ENCODE data around the gene CARMIL3. TPM values are rescaled to one million over a fixed set of nuclear protein-coding genes. Genes with fewer than 3 reads are reported as not detected.

The CARMIL3 gene
- total RNA-seq, 2 experiments from 2014 or later = 0.21 to 0.32 TPM

- Histone ChIP-seq H3K4me3 (ENCODE audit: low read depth, low read length, poor library complexity, severe bottlenecking) (no peak overlapping the region), H2AFZ (ENCODE audit: low read length) (no peak overlapping the region), H3K9me3 (ENCODE audit: low read length) (no peaks in the 10 kb centered on the region), H3K4me1 (ENCODE audit: insufficient read depth, low read length, poor library complexity, severe bottlenecking) (peaks cover 26% of the 10 kb centered on the region), H3K4me2 (ENCODE audit: low read length) (no peak overlapping the region), H3K36me3 (ENCODE audit: insufficient read depth, low read length) (no peaks in the 10 kb centered on the region), H4K20me1 (ENCODE audit: insufficient read depth, low read length) (no peaks in the 10 kb centered on the region), H3K9me2 (ENCODE audit: insufficient read depth, low read length) (no peaks in the 10 kb centered on the region), H3K79me2 (ENCODE audit: insufficient read depth, low read depth, low read length) (no peaks in the 10 kb centered on the region), H3K27ac (ENCODE audit: low read depth, low read length, poor library complexity, severe bottlenecking) (no peak overlapping the region)
- intact Hi-C loops (cut with micrococcal nuclease; ENCODE audit: unreplicated experiment) = no loop called here
- ChIA-PET CTCF (ENCODE audit: unreplicated experiment) (no interaction called here), POLR2A (no interaction called here)
- no TSS peak for BruUV-seq (replicated peaks)
- TF ChIP-seq EZH2phosphoT487 (IDR thresholded peaks at IDR 0.05; ENCODE audit: borderline replicate concordance, low read depth, low read length) = no peak
- TF ChIP-seq CTCF (conservative IDR thresholded peaks at IDR 0.05; ENCODE audit: low read length) = no peak
- DNase-seq (ENCODE audit: low spot score) = no peak
Measured at GRCh38 chr14:24076302-24076601, 24.4 kb downstream of the CARMIL3 start.

GRCh38 chr14:24077086-24077485 lies 25.3 kb downstream of the CARMIL3 start:
- CTCF ChIA-PET (ENCODE audit: unreplicated experiment) = no interaction called here
- DNase-seq (ENCODE audit: low spot score) = no peak
- Histone ChIP-seq H3K9me3 (ENCODE audit: low read length) (no peaks in the 10 kb centered on the region), H4K20me1 (ENCODE audit: insufficient read depth, low read length) (no peaks in the 10 kb centered on the region), H3K4me1 (ENCODE audit: insufficient read depth, low read length, poor library complexity, severe bottlenecking) (peaks cover 32% of the 10 kb centered on the region), H3K4me3 (ENCODE audit: low read depth, low read length, poor library complexity, severe bottlenecking) (no peak overlapping the region), H3K4me2 (ENCODE audit: low read length) (no peak overlapping the region), H3K79me2 (ENCODE audit: insufficient read depth, low read depth, low read length) (no peaks in the 10 kb centered on the region), H3K9me2 (ENCODE audit: insufficient read depth, low read length) (no peaks in the 10 kb centered on the region), H3K27ac (ENCODE audit: low read depth, low read length, poor library complexity, severe bottlenecking) (no peak overlapping the region), H2AFZ (ENCODE audit: low read length) (no peak overlapping the region), H3K36me3 (ENCODE audit: insufficient read depth, low read length) (no peaks in the 10 kb centered on the region)
- intact Hi-C loops (cut with micrococcal nuclease; ENCODE audit: unreplicated experiment) = no loop called here
- no peak for TF ChIP-seq CTCF (conservative IDR thresholded peaks at IDR 0.05; ENCODE audit: low read length)
- TF ChIP-seq EZH2phosphoT487 (IDR thresholded peaks at IDR 0.05; ENCODE audit: borderline replicate concordance, low read depth, low read length) = no peak
- no TSS peak for BruUV-seq (replicated peaks)
- POLR2A ChIA-PET = no interaction called here

- H3K4me3 ChIP-seq (ENCODE audit: low read depth, low read length, poor library complexity, severe bottlenecking) = no peak overlapping the region
- intact Hi-C loops (cut with micrococcal nuclease; ENCODE audit: unreplicated experiment) = no loop called here
- no peak overlapping the region for H3K4me2 ChIP-seq (ENCODE audit: low read length)
- POLR2A ChIA-PET = no interaction called here
- CTCF ChIA-PET (ENCODE audit: unreplicated experiment) = no interaction called here
- no peaks in the 10 kb centered on the region for H3K9me2 ChIP-seq (ENCODE audit: insufficient read depth, low read length)
- BruUV-seq (replicated peaks) = no TSS peak
- peaks cover 33% of the 10 kb centered on the region for H3K4me1 ChIP-seq (ENCODE audit: insufficient read depth, low read length, poor library complexity, severe bottlenecking)
- TF ChIP-seq EZH2phosphoT487 (IDR thresholded peaks at IDR 0.05; ENCODE audit: borderline replicate concordance, low read depth, low read length) (no peak), CTCF (conservative IDR thresholded peaks at IDR 0.05; ENCODE audit: low read length) (no peak)
- no peak for DNase-seq (ENCODE audit: low spot score)
- no peaks in the 10 kb centered on the region for H4K20me1 ChIP-seq (ENCODE audit: insufficient read depth, low read length)
- H3K27ac ChIP-seq (ENCODE audit: low read depth, low read length, poor library complexity, severe bottlenecking) = no peak overlapping the region
- H2AFZ ChIP-seq (ENCODE audit: low read length) = no peak overlapping the region
- H3K79me2 ChIP-seq (ENCODE audit: insufficient read depth, low read depth, low read length) = no peaks in the 10 kb centered on the region
- no peaks in the 10 kb centered on the region for H3K9me3 ChIP-seq (ENCODE audit: low read length)
- no peaks in the 10 kb centered on the region for H3K36me3 ChIP-seq (ENCODE audit: insufficient read depth, low read length)
Measured at GRCh38 chr14:24078146-24078545, 26.3 kb downstream of the CARMIL3 start.

All from OCI-LY7 (cell line).